Gastroesophageal sphincter (tissue), 4 donors: ENCODE data around the gene MEF2C. TPM values are rescaled to one million over a fixed set of nuclear protein-coding genes. Genes with fewer than 3 reads are reported as not detected.
A peak's percentile ranks its signal among the peaks of the same experiment; 100 is the strongest.

Experiments used
- ATAC-seq: fragments of 150-250 bp; one replicate; pipeline ENCODE4 v1.9.1; 2016; ENCODE audit warnings: mild to moderate bottlenecking, moderate library complexity
- H3K27ac ChIP-seq, 4 donors: fragments of 200-600 bp; sonication (generic) in 3 of 4; 1 replicate in 3 of 4; 2 replicates in 1 of 4; pipeline ENCODE4 v1.5.1; 2016 to 2019
- H3K27me3 ChIP-seq: fragments of 200-600 bp; sonication (generic); one replicate; pipeline ENCODE4 v1.5.1; 2019
- H3K36me3 ChIP-seq, 2 donors: fragments of 200-600 bp; sonication (generic); one replicate each; pipeline ENCODE4 v1.5.1; 2019; ENCODE audit warnings: control low read depth in 1 of 2
- H3K4me1 ChIP-seq, 3 donors: fragments of 200-600 bp; sonication (generic); 1 replicate in 2 of 3; 2 replicates in 1 of 3; pipeline ENCODE4 v1.5.1; 2016 to 2019; ENCODE audit warnings: control low read depth in 2 of 3
- H3K4me3 ChIP-seq, 2 donors: fragments of 200-600 bp; sonication (generic); one replicate each; pipeline ENCODE4 v1.5.1; 2019; ENCODE audit warnings: mild to moderate bottlenecking in 1 of 2, moderate library complexity in 1 of 2
- H3K9me3 ChIP-seq, 3 donors: fragments of 200-600 bp; sonication (generic); one replicate each; pipeline ENCODE4 v1.5.1; 2017 to 2019; ENCODE audit warnings: control low read depth in 2 of 3
- EP300 ChIP-seq: sonication (generic); formaldehyde crosslinking; IDR thresholded peaks from one replicate; pipeline ENCODE4 v1.6.1; 2017; ENCODE audit warnings: antibody characterized with exemption, mild to moderate bottlenecking
- POLR2A ChIP-seq, 2 donors: fragments of 450-650 bp; IDR thresholded peaks; one replicate each; pipeline ENCODE4 v1.6.1; 2017; ENCODE audit warnings: antibody characterized with exemption in 2 of 2, mild to moderate bottlenecking in 2 of 2, moderate library complexity in 1 of 2
- POLR2AphosphoS5 ChIP-seq: sonication (generic); formaldehyde crosslinking; IDR thresholded peaks from one replicate; pipeline ENCODE4 v1.6.1; 2017; ENCODE audit warnings: antibody characterized with exemption
- WGBS, 2 donors: methylation state at CpG; one replicate each; pipeline ENCODE4 v1.1.5; 2018; ENCODE audit warnings: low coverage in 1 of 2; 5-methylcytosine and 5-hydroxymethylcytosine counted together
- total RNA-seq, 4 donors: library from RNA; depleted of rRNA; stranded (reverse); fragments of >200 nt; gene quantifications; one replicate each; pipeline ENCODE4 v1.1.0, GENCODE V29; 2016
- TF ChIP-seq, protein P1 (sequence below), 4 experiments: fragments of 200-600 bp in 2 of 4; fragments of 450-650 bp in 2 of 4; sonication (generic) in 1 of 4; IDR thresholded peaks; one replicate each; pipeline ENCODE4 v1.5.1; 2017 to 2019; ENCODE audit warnings: antibody characterized with exemption in 4 of 4, mild to moderate bottlenecking in 2 of 4, moderate library complexity in 2 of 4

MEF2C gene
- total RNA-seq, 4 donors from 2014 or later: 23.1 to 66.9 (median 29.5) TPM

- WGBS, 2 donors: 60 to 64% methylated on average over 3 of the region's 3 CpGs
- TF ChIP-seq, protein P1, sequence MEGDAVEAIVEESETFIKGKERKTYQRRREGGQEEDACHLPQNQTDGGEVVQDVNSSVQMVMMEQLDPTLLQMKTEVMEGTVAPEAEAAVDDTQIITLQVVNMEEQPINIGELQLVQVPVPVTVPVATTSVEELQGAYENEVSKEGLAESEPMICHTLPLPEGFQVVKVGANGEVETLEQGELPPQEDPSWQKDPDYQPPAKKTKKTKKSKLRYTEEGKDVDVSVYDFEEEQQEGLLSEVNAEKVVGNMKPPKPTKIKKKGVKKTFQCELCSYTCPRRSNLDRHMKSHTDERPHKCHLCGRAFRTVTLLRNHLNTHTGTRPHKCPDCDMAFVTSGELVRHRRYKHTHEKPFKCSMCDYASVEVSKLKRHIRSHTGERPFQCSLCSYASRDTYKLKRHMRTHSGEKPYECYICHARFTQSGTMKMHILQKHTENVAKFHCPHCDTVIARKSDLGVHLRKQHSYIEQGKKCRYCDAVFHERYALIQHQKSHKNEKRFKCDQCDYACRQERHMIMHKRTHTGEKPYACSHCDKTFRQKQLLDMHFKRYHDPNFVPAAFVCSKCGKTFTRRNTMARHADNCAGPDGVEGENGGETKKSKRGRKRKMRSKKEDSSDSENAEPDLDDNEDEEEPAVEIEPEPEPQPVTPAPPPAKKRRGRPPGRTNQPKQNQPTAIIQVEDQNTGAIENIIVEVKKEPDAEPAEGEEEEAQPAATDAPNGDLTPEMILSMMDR (IDR thresholded peaks at IDR 0.05): no peak
- Histone ChIP-seq H3K36me3 (peaks cover 0 to 19% of the 10 kb centered on the region in 2 donors), H3K27me3 (no peaks in the 10 kb centered on the region), H3K27ac (no peak overlapping the region), H3K4me1 (peaks cover 0 to 6% (median 0%) of the 10 kb centered on the region in 3 donors), H3K4me3 (no peak overlapping the region), H3K9me3 (no peaks in the 10 kb centered on the region)
- ATAC-seq: no peak
These were observed 114.6 kb downstream of the MEF2C start for GRCh38 chr5:88768411-88768810.

DNA sequence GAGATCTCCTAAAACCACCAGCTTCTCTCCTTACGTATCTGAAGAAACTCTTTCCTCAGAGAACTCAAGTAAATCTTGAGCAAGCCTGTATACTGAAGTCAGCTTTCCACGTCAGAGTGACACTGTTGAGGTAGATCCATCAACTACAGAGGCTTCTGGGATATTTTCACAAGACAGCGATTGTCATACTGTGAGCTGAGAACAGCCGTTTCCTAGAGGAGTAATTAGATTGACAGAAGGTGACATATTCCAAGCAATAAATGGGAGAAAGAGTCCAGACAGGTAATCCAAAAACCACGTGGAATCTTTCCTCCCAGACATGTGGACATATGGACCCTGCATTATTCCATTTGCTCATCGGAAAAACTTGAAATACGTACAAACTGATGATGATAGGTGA lies 117.2 kb downstream of the MEF2C start:
- Histone ChIP-seq H3K9me3 (no peaks in the 10 kb centered on the region), H3K36me3 (peaks cover 0 to 8% of the 10 kb centered on the region in 2 donors), H3K4me3 (no peak overlapping the region), H3K27ac (no peak overlapping the region), H3K4me1 (peaks cover 0 to 6% (median 0%) of the 10 kb centered on the region in 3 donors), H3K27me3 (no peaks in the 10 kb centered on the region)
- WGBS, 2 donors: 92 to 97% methylated on average over 7 of the region's 7 CpGs
- TF ChIP-seq POLR2A (IDR thresholded peaks at IDR 0.05): no peak
- TF ChIP-seq, protein P1 (IDR thresholded peaks at IDR 0.05): no peak
- TF ChIP-seq EP300: no peak
- TF ChIP-seq POLR2AphosphoS5: no peak
- no peak for ATAC-seq

DNA sequence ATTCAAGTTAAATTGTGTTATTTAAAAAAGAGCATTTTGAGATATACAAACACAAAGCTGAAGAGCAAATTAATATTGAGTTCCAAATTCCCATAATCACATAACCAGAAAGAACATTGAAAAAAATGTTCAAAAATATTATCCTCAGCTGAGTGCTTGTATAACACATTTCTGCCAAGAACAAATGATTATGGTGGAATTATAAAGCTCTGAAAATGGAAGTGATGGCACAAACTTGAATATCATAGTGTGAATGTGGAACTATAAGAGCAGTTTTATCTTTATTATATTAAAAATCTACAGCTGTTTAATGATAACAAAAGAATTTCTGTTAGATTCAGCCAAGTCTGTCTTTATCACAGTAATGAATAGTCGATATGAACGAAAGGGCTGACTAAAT lies 117.8 kb downstream of the MEF2C start:
- Histone ChIP-seq H3K27ac (no peak overlapping the region), H3K9me3 (no peaks in the 10 kb centered on the region), H3K36me3 (peaks cover 0 to 15% of the 10 kb centered on the region in 2 donors), H3K4me3 (no peak overlapping the region), H3K27me3 (no peaks in the 10 kb centered on the region), H3K4me1 (peaks cover 0 to 6% (median 0%) of the 10 kb centered on the region in 3 donors)
- WGBS, 2 donors: 51 to 58% methylated on average over 2 of the region's 2 CpGs
- TF ChIP-seq POLR2A (IDR thresholded peaks at IDR 0.05): no peak
- no peak for TF ChIP-seq EP300
- TF ChIP-seq POLR2AphosphoS5: no peak
- TF ChIP-seq, protein P1 (IDR thresholded peaks at IDR 0.05): no peak
- no peak for ATAC-seq

- Histone ChIP-seq H3K4me1 (no peaks in the 10 kb centered on the region), H3K27me3 (no peaks in the 10 kb centered on the region), H3K9me3 (no peaks in the 10 kb centered on the region), H3K27ac (no peak overlapping the region), H3K36me3 (peaks cover 0 to 29% of the 10 kb centered on the region in 2 donors), H3K4me3 (no peak overlapping the region)
- no peak for TF ChIP-seq POLR2A (IDR thresholded peaks at IDR 0.05)
- TF ChIP-seq, protein P1 (IDR thresholded peaks at IDR 0.05): no peak
- no peak for TF ChIP-seq EP300
- TF ChIP-seq POLR2AphosphoS5: no peak
- ATAC-seq: no peak
- WGBS, 2 donors: 87 to 90% methylated on average over 2 of the region's 2 CpGs
These were observed 121.0 kb downstream of the MEF2C start for GRCh38 chr5:88761939-88762338.

- no peak overlapping the region for H3K27ac ChIP-seq
- peaks cover 0 to 29% of the 10 kb centered on the region in 2 donors for H3K36me3 ChIP-seq
- TF ChIP-seq POLR2A (IDR thresholded peaks at IDR 0.05) (no peak), EP300 (no peak), POLR2AphosphoS5 (no peak)
- TF ChIP-seq, protein P1 (IDR thresholded peaks at IDR 0.05): no peak
- no peak overlapping the region for H3K4me3 ChIP-seq
- no peaks in the 10 kb centered on the region for H3K4me1 ChIP-seq
- 83 to 84% methylated on average over 4 to 7 of the region's 8 CpGs for WGBS, 2 donors
- ATAC-seq: peak; percentile 15
- H3K27me3 ChIP-seq: no peaks in the 10 kb centered on the region
- no peaks in the 10 kb centered on the region for H3K9me3 ChIP-seq
These were observed 121.6 kb downstream of the MEF2C start for GRCh38 chr5:88761269-88761850.
